VCaP (cell line): ENCODE results near the gene ATXN1.

Experiments used
- H3K27ac ChIP-seq: fragments of 450-650 bp; 2 replicates; pipeline ENCODE4 v1.5.1; 2017
- CTCF ChIP-seq: fragments of 450-650 bp; conservative IDR thresholded peaks from 2 replicates; pipeline ENCODE4 v1.5.1; 2017; ENCODE audit warnings: mild to moderate bottlenecking, moderate library complexity

ATXN1 gene

GRCh38 chr6:16450821-16451220 is 310.4 kb downstream of the ATXN1 start:
- TF ChIP-seq CTCF, result no peak
- no peak overlapping the region for H3K27ac ChIP-seq

GRCh38 chr6:16450285-16450684 is 311.0 kb downstream of the ATXN1 start:
- no peak overlapping the region for H3K27ac ChIP-seq

DNA sequence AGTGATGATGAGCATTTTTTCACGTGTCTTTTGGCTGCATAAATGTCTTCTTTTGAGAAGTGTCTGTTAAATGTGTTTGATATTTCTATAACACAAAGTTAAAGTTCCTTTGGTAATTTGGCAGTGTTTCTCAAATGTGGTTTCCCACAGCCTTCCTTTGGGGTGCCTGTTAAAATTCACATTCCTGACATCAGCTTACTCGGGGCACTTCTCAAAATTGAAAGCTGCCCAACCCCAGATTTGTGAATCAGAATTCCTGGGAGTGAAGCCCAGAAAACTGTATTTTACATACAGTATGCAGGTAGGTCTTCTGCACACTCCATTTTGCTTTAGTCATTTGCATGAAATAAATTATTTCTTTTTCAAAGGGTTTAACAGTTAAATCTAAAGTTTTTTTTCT is 315.0 kb downstream of the ATXN1 start:
- H3K27ac ChIP-seq, result peak overlapping the region; percentile 55
- no peak for TF ChIP-seq CTCF

More at GRCh38 chr6:16450285-16450684, 311.0 kb downstream of the ATXN1 start:
- no peak for TF ChIP-seq CTCF

DNA sequence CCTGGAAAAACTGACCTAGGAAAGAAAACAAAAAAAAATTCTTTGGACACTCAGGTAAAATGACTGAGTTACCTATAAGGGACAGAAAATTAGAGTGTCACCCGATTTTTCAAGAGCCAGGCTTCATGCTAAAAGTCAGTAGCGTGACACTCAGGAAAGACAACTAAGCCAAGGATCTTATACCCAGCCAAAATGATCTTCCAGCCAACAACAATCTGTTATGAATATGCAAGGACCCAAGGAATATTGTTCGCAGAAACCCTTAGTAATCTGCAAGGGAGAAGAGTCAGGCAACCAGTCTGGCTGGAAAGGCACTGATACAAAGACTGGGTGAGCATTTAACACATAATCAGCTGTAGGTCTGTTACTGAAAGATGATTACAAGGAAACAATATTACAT is 319.2 kb downstream of the ATXN1 start:
- H3K27ac ChIP-seq, result no peak overlapping the region
- no peak for TF ChIP-seq CTCF

- no peak overlapping the region for H3K27ac ChIP-seq
These were observed 320.0 kb downstream of the ATXN1 start for GRCh38 chr6:16441262-16441661.

GRCh38 chr6:16440636-16441212 is 320.5 kb downstream of the ATXN1 start:
- H3K27ac ChIP-seq, result no peak overlapping the region

More at GRCh38 chr6:16441262-16441661, 320.0 kb downstream of the ATXN1 start:
- TF ChIP-seq CTCF, result no peak

More at GRCh38 chr6:16440636-16441212, 320.5 kb downstream of the ATXN1 start:
- TF ChIP-seq CTCF, result no peak
